ENCODE data around the gene CBY2.

GRCh38 chr13:45733361-45733760 is 31.2 kb downstream of the CBY2 start:
- TF ChIP-seq CTCF (IDR thresholded peaks at IDR 0.05; ENCODE audit: insufficient read depth, low read length) (no peak), GABPA (IDR thresholded peaks at IDR 0.05; ENCODE audit: low read depth) (no peak), POLR2AphosphoS5 (IDR thresholded peaks at IDR 0.05; ENCODE audit: low read depth) (no peak), REST (IDR thresholded peaks at IDR 0.05; ENCODE audit: insufficient replicate concordance, low read depth) (no peak)

Data from HL-60 (cell line).